ENCODE data around the gene MAP2K7.

The MAP2K7 gene

GRCh38 chr19:7904074-7905020 lies 670 bp downstream of the MAP2K7 start:
- Histone ChIP-seq H3K9me3 (ENCODE audit: control insufficient read depth in 1 of 2, low read length in 2 of 2) (no peaks in the 10 kb centered on the region), H3K4me3 (ENCODE audit: low read depth in 1 of 2, low read length in 2 of 2) (peak overlapping the region; percentile 84 to 85), H3K27me3 (ENCODE audit: low read depth, low read length) (no peaks in the 10 kb centered on the region), H3K36me3 (ENCODE audit: control insufficient read depth in 1 of 2, insufficient read depth in 2 of 2, low read length in 2 of 2) (peaks cover 0 to 12% of the 10 kb centered on the region in 2 donors), H3K27ac (ENCODE audit: low read length) (peak overlapping the region; percentile 51), H3K4me1 (ENCODE audit: control insufficient read depth in 1 of 2, insufficient read depth in 2 of 2, low read length in 2 of 2) (peaks cover 8 to 38% of the 10 kb centered on the region in 2 donors)

GRCh38 chr19:7905268-7905667 lies 1.6 kb downstream of the MAP2K7 start:
- Histone ChIP-seq H3K27me3 (ENCODE audit: low read depth, low read length) (no peaks in the 10 kb centered on the region), H3K36me3 (ENCODE audit: control insufficient read depth in 1 of 2, insufficient read depth in 2 of 2, low read length in 2 of 2) (peaks cover 0 to 21% of the 10 kb centered on the region in 2 donors), H3K4me3 (ENCODE audit: low read depth in 1 of 2, low read length in 2 of 2) (peak overlapping the region; percentile 84 to 85), H3K9me3 (ENCODE audit: control insufficient read depth in 1 of 2, low read length in 2 of 2) (no peaks in the 10 kb centered on the region), H3K27ac (ENCODE audit: low read length) (no peak overlapping the region), H3K4me1 (ENCODE audit: control insufficient read depth in 1 of 2, insufficient read depth in 2 of 2, low read length in 2 of 2) (peaks cover 8 to 38% of the 10 kb centered on the region in 2 donors)

- Histone ChIP-seq H3K9me3 (ENCODE audit: control insufficient read depth in 1 of 2, low read length in 2 of 2) (no peaks in the 10 kb centered on the region), H3K4me1 (ENCODE audit: control insufficient read depth in 1 of 2, insufficient read depth in 2 of 2, low read length in 2 of 2) (peaks cover 8 to 38% of the 10 kb centered on the region in 2 donors), H3K27ac (ENCODE audit: low read length) (no peak overlapping the region), H3K27me3 (ENCODE audit: low read depth, low read length) (no peaks in the 10 kb centered on the region), H3K4me3 (ENCODE audit: low read depth in 1 of 2, low read length in 2 of 2) (no peak overlapping the region), H3K36me3 (ENCODE audit: control insufficient read depth in 1 of 2, insufficient read depth in 2 of 2, low read length in 2 of 2) (peaks cover 0 to 27% of the 10 kb centered on the region in 2 donors)
Observed at GRCh38 chr19:7905859-7906258, 2.2 kb downstream of the MAP2K7 start.

- Histone ChIP-seq H3K4me3 (ENCODE audit: low read depth in 1 of 2, low read length in 2 of 2) (no peak overlapping the region), H3K4me1 (ENCODE audit: control insufficient read depth in 1 of 2, insufficient read depth in 2 of 2, low read length in 2 of 2) (peaks cover 8 to 38% of the 10 kb centered on the region in 2 donors), H3K27me3 (ENCODE audit: low read depth, low read length) (no peaks in the 10 kb centered on the region), H3K27ac (ENCODE audit: low read length) (no peak overlapping the region), H3K9me3 (ENCODE audit: control insufficient read depth in 1 of 2, low read length in 2 of 2) (no peaks in the 10 kb centered on the region), H3K36me3 (ENCODE audit: control insufficient read depth in 1 of 2, insufficient read depth in 2 of 2, low read length in 2 of 2) (peaks cover 2 to 40% of the 10 kb centered on the region in 2 donors)
Observed at GRCh38 chr19:7907122-7907521, 3.4 kb downstream of the MAP2K7 start.

- H3K27ac ChIP-seq (ENCODE audit: low read length): no peak overlapping the region
- H3K4me3 ChIP-seq (ENCODE audit: low read depth in 1 of 2, low read length in 2 of 2): no peak overlapping the region
- H3K36me3 ChIP-seq (ENCODE audit: control insufficient read depth in 1 of 2, insufficient read depth in 2 of 2, low read length in 2 of 2): peaks cover 3 to 42% of the 10 kb centered on the region in 2 donors
- H3K4me1 ChIP-seq (ENCODE audit: control insufficient read depth in 1 of 2, insufficient read depth in 2 of 2, low read length in 2 of 2): peaks cover 8 to 37% of the 10 kb centered on the region in 2 donors
- H3K27me3 ChIP-seq (ENCODE audit: low read depth, low read length): no peaks in the 10 kb centered on the region
- H3K9me3 ChIP-seq (ENCODE audit: control insufficient read depth in 1 of 2, low read length in 2 of 2): no peaks in the 10 kb centered on the region
Observed at GRCh38 chr19:7907544-7907943, 3.9 kb downstream of the MAP2K7 start.

GRCh38 chr19:7908078-7908699 lies 4.5 kb downstream of the MAP2K7 start:
- H3K27me3 ChIP-seq (ENCODE audit: low read depth, low read length): no peaks in the 10 kb centered on the region
- H3K4me3 ChIP-seq (ENCODE audit: low read depth in 1 of 2, low read length in 2 of 2): no peak overlapping the region
- peaks cover 8 to 31% of the 10 kb centered on the region in 2 donors for H3K4me1 ChIP-seq (ENCODE audit: control insufficient read depth in 1 of 2, insufficient read depth in 2 of 2, low read length in 2 of 2)
- no peaks in the 10 kb centered on the region for H3K9me3 ChIP-seq (ENCODE audit: control insufficient read depth in 1 of 2, low read length in 2 of 2)
- H3K36me3 ChIP-seq (ENCODE audit: control insufficient read depth in 1 of 2, insufficient read depth in 2 of 2, low read length in 2 of 2): peaks cover 3 to 48% of the 10 kb centered on the region in 2 donors
- no peak overlapping the region for H3K27ac ChIP-seq (ENCODE audit: low read length)

- Histone ChIP-seq H3K36me3 (ENCODE audit: control insufficient read depth in 1 of 2, insufficient read depth in 2 of 2, low read length in 2 of 2) (peaks cover 3 to 48% of the 10 kb centered on the region in 2 donors), H3K4me1 (ENCODE audit: control insufficient read depth in 1 of 2, insufficient read depth in 2 of 2, low read length in 2 of 2) (peaks cover 8 to 30% of the 10 kb centered on the region in 2 donors), H3K27ac (ENCODE audit: low read length) (no peak overlapping the region), H3K4me3 (ENCODE audit: low read depth in 1 of 2, low read length in 2 of 2) (no peak overlapping the region), H3K27me3 (ENCODE audit: low read depth, low read length) (no peaks in the 10 kb centered on the region), H3K9me3 (ENCODE audit: control insufficient read depth in 1 of 2, low read length in 2 of 2) (no peaks in the 10 kb centered on the region)
Observed at GRCh38 chr19:7908742-7909461, 5.2 kb downstream of the MAP2K7 start.

GRCh38 chr19:7909471-7910067 lies 5.9 kb downstream of the MAP2K7 start:
- Histone ChIP-seq H3K27ac (ENCODE audit: low read length) (no peak overlapping the region), H3K9me3 (ENCODE audit: control insufficient read depth in 1 of 2, low read length in 2 of 2) (no peaks in the 10 kb centered on the region), H3K4me1 (ENCODE audit: control insufficient read depth in 1 of 2, insufficient read depth in 2 of 2, low read length in 2 of 2) (peaks cover 7 to 25% of the 10 kb centered on the region in 2 donors), H3K4me3 (ENCODE audit: low read depth in 1 of 2, low read length in 2 of 2) (no peak overlapping the region), H3K27me3 (ENCODE audit: low read depth, low read length) (no peaks in the 10 kb centered on the region), H3K36me3 (ENCODE audit: control insufficient read depth in 1 of 2, insufficient read depth in 2 of 2, low read length in 2 of 2) (peaks cover 3 to 48% of the 10 kb centered on the region in 2 donors)

- H3K27ac ChIP-seq (ENCODE audit: low read length): no peak overlapping the region
- no peaks in the 10 kb centered on the region for H3K9me3 ChIP-seq (ENCODE audit: control insufficient read depth in 1 of 2, low read length in 2 of 2)
- peaks cover 5% of the 10 kb centered on the region for H3K27me3 ChIP-seq (ENCODE audit: low read depth, low read length)
- no peak overlapping the region for H3K4me3 ChIP-seq (ENCODE audit: low read depth in 1 of 2, low read length in 2 of 2)
- H3K4me1 ChIP-seq (ENCODE audit: control insufficient read depth in 1 of 2, insufficient read depth in 2 of 2, low read length in 2 of 2): peaks cover 0 to 15% of the 10 kb centered on the region in 2 donors
- peaks cover 3 to 48% of the 10 kb centered on the region in 2 donors for H3K36me3 ChIP-seq (ENCODE audit: control insufficient read depth in 1 of 2, insufficient read depth in 2 of 2, low read length in 2 of 2)
Observed at GRCh38 chr19:7910321-7911161, 6.9 kb downstream of the MAP2K7 start.

- no peak overlapping the region for H3K27ac ChIP-seq (ENCODE audit: low read length)
- no peak overlapping the region for H3K4me3 ChIP-seq (ENCODE audit: low read depth in 1 of 2, low read length in 2 of 2)
- peaks cover 10% of the 10 kb centered on the region for H3K27me3 ChIP-seq (ENCODE audit: low read depth, low read length)
- peaks cover 0 to 19% of the 10 kb centered on the region in 2 donors for H3K4me1 ChIP-seq (ENCODE audit: control insufficient read depth in 1 of 2, insufficient read depth in 2 of 2, low read length in 2 of 2)
- no peaks in the 10 kb centered on the region for H3K9me3 ChIP-seq (ENCODE audit: control insufficient read depth in 1 of 2, low read length in 2 of 2)
- H3K36me3 ChIP-seq (ENCODE audit: control insufficient read depth in 1 of 2, insufficient read depth in 2 of 2, low read length in 2 of 2): peaks cover 3 to 42% of the 10 kb centered on the region in 2 donors
Observed at GRCh38 chr19:7911508-7912143, 7.9 kb downstream of the MAP2K7 start.
